NCI-H1105 (cell line): ENCODE results near the gene CLDN6.

Experiments
- DNase-seq: peaks from one replicate; lab custom pipeline; 2025; lab: John Stamatoyannopoulos, UW

Gene CLDN6

GRCh38 chr16:3051494-3051893 lies 33.5 kb upstream of the CLDN6 start:
- no peak for DNase-seq

- DNase-seq = no peak
Measured at GRCh38 chr16:3051009-3051408, 33.0 kb upstream of the CLDN6 start.

- no peak for DNase-seq
Measured at GRCh38 chr16:3050487-3050886, 32.5 kb upstream of the CLDN6 start.

- no peak for DNase-seq
Measured at GRCh38 chr16:3049921-3050481, 32.0 kb upstream of the CLDN6 start.

- no peak for DNase-seq
Measured at GRCh38 chr16:3047387-3047720, 29.4 kb upstream of the CLDN6 start.

- no peak for DNase-seq
Measured at GRCh38 chr16:3046641-3047386, 28.8 kb upstream of the CLDN6 start.

GRCh38 chr16:3045758-3046640 lies 28.0 kb upstream of the CLDN6 start, which contains the start of gene MMP25:
Gene MMP25, plus strand, starts transcription at chr16:3046561. Its CDS starts 357 bp downstream, at chr16:3046918.
- DNase-seq = no peak

GRCh38 chr16:3044708-3045107 lies 26.7 kb upstream of the CLDN6 start:
- no peak for DNase-seq

GRCh38 chr16:3042376-3042775 lies 24.4 kb upstream of the CLDN6 start:
- no peak for DNase-seq

- no peak for DNase-seq
Measured at GRCh38 chr16:3038896-3039295, 20.9 kb upstream of the CLDN6 start.

- DNase-seq = peak; percentile 27
Measured at GRCh38 chr16:3038256-3038655, 20.3 kb upstream of the CLDN6 start.

GRCh38 chr16:3036726-3037315 lies 18.8 kb upstream of the CLDN6 start, which contains the start of gene BICDL2:
Gene BICDL2, minus strand, starts transcription at chr16:3036944. Its CDS starts 1,448 bp downstream, at chr16:3035496.
- DNase-seq = no peak

GRCh38 chr16:3035972-3036725 lies 18.2 kb upstream of the CLDN6 start:
- no peak for DNase-seq

GRCh38 chr16:3035289-3035971 lies 17.4 kb upstream of the CLDN6 start:
- no peak for DNase-seq

- DNase-seq = no peak
Measured at GRCh38 chr16:3032624-3033023, 14.6 kb upstream of the CLDN6 start.

- no peak for DNase-seq
Measured at GRCh38 chr16:3030222-3031212, 12.5 kb upstream of the CLDN6 start.

GRCh38 chr16:3029491-3030221 lies 11.7 kb upstream of the CLDN6 start:
- DNase-seq = no peak

- DNase-seq = no peak
Measured at GRCh38 chr16:3028716-3029319, 10.8 kb upstream of the CLDN6 start.
